GM21576 (cell line): ENCODE data around the gene OGFOD1.
"Not testable (repeated sequence)": the region's sequence is repeated elsewhere in the genome, so short reads cannot be mapped to it uniquely, and the experiment has no call there.

Source experiments
- ATAC-seq: cut with Tn5 transposase; IDR thresholded peaks from one replicate; pipeline ENCODE4 v1.9.1; 2021; ENCODE audit warnings: mild to moderate bottlenecking, moderate library complexity; ENCODE audit not compliant: unreplicated experiment

The OGFOD1 gene

DNA sequence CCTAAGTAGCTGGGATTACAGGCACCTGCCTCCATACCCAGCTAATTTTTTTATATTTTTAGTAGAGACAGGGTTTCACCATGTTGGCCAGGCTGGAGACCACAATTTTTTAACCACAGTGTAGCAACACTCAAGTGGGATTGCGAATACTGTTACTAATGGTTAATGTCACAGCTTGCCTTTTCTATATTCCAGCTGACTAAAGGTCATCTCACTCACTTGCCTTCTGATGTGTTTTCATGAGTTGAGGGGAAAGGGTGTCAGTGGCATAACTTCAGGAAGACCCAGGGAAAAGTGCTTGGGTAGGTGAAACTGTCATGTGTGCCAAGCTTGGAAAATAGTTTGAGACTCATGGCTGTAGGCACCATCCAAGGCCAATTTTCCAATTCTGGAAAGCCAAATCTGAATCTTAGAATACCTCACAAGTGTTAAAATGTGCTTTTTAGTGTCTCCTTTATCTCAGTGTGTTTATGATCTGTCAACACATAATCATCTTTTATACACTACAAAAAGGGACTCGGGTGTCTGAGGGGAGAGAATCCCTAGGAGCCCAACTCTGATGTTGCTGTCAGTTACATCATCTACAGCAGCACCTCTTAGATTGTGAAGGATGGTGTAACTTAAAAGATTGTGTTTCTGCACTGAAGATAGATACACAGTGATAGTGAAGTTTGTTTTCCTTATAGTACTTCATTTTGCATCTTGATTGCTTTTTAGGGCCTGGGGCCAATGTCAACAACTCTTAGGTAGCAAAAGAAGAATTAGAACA, 27.1 kb downstream of the OGFOD1 start:
- no peak for ATAC-seq

GRCh38 chr16:56479469-56479868, 28.1 kb downstream of the OGFOD1 start:
- ATAC-seq, result no peak

GRCh38 chr16:56480776-56481467, 29.6 kb downstream of the OGFOD1 start:
- no peak for ATAC-seq

DNA sequence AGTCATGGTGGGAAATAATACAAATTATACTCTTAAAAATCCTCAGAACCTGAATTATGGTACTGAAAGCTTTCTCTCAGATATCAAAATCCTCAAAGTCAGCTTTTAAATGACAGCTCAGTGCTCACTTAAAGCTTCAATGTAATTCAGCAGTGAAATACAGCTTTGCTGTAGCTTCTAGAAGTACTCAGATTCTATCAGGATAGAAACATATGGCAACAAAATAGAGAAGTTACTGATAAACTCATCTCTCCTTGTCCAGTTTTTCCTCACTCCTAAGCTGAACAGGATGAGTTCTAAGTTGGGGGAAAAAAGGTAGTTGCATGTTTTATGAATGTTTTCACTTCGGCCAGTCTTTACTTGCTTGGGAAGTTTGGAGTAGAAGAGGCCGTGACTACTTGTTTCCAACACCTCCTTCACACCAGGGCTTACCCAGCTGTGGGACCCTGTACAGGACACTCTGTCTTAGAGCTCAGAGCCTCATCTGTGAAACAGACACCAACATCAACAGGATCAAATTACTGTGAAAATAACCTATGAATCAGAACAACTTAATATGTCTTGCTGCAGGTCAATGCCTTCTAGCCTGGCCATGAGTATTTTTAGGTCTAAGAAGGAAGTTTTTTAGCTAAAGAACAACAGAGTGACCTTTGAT, 30.2 kb downstream of the OGFOD1 start:
- ATAC-seq, result no peak

- ATAC-seq, result no peak
These were observed 31.4 kb downstream of the OGFOD1 start for GRCh38 chr16:56482683-56483236.

DNA sequence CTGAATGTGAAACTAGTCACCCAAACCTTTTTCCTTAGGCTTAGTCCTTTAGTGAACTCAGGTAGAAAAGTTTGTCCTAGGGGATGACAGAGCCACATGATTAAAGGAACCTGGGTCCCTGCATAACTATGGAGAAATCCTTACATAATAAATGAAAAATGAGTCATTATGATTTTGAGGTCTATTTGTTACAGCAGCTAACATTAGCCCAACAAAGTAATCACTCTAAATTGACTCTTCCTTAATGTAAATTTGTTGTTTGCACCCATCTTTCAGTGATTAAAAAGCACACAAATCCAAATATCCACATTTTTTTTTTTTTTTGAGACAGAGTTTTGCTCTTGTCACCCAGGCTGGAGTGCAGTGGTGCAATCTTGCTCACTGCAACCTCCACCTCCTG, 32.0 kb downstream of the OGFOD1 start:
- ATAC-seq, result no peak

DNA sequence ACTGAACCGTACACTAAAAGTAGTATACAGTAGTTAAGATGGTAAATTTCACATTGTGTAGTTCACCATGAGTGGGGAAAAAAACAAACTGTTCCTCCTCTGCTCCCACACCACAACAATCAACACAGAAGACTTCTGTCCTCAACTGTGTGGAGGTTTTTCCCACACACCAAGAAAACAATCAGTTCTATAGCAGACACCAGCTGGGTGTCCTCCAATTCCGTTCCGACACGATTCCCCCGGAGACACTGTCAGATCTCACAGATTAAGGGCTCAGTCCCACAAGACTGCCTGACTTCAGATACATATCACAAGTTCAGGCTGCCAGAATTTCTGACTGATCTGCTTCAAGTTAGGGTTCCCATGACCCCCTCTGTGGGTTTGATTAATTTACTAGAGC, 36.7 kb downstream of the OGFOD1 start:
- no peak for ATAC-seq

- not testable (repeated sequence) for ATAC-seq
These were observed 37.5 kb downstream of the OGFOD1 start for GRCh38 chr16:56488868-56489267.

DNA sequence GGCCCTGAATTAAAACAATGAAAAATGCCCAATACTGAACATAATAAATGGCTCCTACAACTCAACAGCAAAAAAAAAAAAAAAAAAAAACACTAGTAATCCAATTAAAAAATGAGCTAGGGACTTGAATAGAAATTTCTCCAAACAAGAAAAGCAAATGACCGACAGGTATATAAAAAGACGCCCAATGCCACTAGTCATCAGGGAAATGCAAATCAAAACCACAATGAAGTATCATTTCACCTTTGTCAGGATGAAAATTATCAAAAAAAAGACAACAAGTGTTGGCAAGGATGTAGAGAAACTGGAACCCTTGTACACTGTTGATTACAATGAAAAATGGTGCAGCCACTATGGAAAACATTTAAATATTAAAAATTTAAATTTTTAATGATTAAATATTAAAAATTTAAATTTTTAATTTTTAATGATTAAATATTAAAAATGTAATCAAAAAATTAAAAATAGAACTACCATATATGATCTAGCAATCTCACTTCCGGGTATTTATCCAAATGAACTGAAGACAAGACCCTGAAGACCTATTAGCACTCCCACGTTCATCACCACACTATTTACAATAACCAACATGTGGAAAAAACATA, 40.4 kb downstream of the OGFOD1 start:
- no peak for ATAC-seq

- no peak for ATAC-seq
These were observed 41.8 kb downstream of the OGFOD1 start for GRCh38 chr16:56493126-56493525.

- no peak for ATAC-seq
These were observed 42.5 kb downstream of the OGFOD1 start for GRCh38 chr16:56493815-56494214.

DNA sequence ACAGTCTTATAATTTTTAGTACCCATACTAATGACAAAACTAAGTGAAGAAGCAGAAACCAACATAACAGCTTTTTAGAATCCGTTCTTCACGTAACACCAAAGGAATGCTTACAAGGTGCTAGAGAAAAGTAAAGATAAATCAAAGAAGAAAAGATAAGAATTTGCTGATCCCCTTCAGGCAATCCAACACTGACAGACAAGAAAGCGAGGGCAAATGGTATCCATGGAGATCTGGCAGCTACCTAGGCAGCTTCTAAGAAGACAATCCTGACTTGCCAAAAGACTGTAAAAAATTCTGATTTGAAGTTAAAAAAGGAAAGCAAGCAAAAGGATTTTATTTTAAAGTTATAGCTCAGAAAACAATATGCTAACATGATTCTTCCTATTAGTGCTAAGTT, 53.8 kb downstream of the OGFOD1 start:
- no peak for ATAC-seq

GRCh38 chr16:56506941-56507340, 55.6 kb downstream of the OGFOD1 start:
- ATAC-seq, result no peak

DNA sequence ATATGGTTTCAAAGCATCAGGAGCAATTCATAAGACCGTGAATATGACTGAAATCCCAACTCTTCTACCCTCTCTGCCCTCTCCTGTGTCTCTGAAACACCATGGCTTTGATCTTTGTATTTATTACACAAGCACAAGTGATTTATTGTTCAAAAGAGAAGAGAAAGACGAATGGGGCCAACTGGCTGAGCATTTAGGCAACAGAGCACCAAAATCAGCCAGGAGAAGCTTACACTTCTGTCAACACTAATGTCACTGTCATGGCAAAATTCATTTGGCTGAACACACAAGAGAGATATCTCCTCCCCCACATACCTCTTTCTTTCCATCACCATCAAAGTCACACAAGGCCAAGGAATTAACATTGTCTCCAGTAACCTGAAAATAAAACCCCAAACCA, 59.2 kb downstream of the OGFOD1 start:
- no peak for ATAC-seq

GRCh38 chr16:56512025-56512424, 60.7 kb downstream of the OGFOD1 start:
- no peak for ATAC-seq

- ATAC-seq, result no peak
These were observed 61.7 kb downstream of the OGFOD1 start for GRCh38 chr16:56513091-56513490.

- no peak for ATAC-seq
These were observed 62.6 kb downstream of the OGFOD1 start for GRCh38 chr16:56513972-56514371.

DNA sequence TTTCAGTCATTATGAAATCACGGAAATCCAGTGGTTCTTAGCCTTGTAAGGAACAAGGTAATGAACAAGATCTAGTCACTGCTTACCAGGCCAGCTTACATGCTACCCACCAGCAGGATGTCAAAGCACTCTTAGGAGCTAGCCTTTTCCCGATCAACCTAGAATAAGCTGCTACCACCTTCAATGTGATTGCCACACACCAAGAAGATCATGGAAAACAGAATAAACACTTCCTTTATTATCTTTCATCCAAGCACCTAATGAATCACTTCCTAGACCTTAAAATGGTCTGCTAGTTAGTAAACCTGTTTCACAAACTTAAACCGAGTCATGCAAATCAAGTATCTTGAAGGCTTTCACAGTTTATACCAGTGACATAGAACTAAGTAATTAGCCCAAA, 63.5 kb downstream of the OGFOD1 start:
- ATAC-seq, result no peak

- no peak for ATAC-seq
These were observed 64.3 kb downstream of the OGFOD1 start for GRCh38 chr16:56515665-56516064.

GRCh38 chr16:56517206-56517605, 65.9 kb downstream of the OGFOD1 start:
- ATAC-seq, result no peak

DNA sequence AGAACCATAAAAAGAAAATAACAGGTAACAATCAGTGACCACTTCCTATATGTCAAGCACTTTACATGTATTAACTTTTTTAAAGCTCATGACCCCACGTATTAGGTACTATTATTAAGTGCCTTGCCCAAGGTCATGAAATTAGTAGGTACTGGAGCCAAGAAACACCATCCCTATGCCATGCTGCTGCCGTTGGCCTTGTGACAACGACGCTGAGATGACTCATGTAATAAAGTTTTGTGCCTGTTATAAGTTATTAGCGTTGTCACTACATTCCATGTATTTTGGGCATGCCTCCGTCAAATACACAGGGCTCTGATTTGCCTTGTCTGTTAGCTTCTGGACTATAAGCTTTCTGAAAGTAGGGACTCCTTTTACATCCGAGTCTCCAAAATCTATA, 67.1 kb downstream of the OGFOD1 start:
- ATAC-seq, result no peak
